GM21528 (cell line): ENCODE measurements around the gene PHLDB1.
"Not testable (repeated sequence)": the region's sequence is repeated elsewhere in the genome, so short reads cannot be mapped to it uniquely, and the experiment has no call there.

Source experiments
- ATAC-seq: cut with Tn5 transposase; IDR thresholded peaks from one replicate; pipeline ENCODE4 v1.9.1; 2021; ENCODE audit warnings: mild to moderate bottlenecking, moderate library complexity; ENCODE audit not compliant: unreplicated experiment, low FRiP score

PHLDB1 gene

DNA sequence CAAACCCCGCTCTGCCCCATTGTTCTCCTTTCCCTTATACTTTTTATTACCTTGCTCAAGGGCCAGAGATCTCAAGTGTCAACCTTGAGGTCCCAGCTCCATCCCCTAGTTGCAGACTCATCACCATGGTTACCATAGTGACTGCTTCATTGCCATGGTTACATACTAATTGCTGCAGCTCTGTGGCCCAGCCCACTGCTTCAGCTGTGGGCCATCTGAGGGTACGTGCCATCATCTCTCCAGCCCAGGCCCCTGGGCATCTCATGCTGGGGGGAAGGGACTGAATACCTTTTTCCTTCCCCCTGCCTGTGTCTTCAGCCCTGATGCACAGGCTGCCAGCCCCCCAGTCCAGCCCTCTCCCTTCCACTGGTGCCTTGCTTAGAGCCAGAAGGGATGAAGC, 49.8 kb downstream of the PHLDB1 start:
- no peak for ATAC-seq

DNA sequence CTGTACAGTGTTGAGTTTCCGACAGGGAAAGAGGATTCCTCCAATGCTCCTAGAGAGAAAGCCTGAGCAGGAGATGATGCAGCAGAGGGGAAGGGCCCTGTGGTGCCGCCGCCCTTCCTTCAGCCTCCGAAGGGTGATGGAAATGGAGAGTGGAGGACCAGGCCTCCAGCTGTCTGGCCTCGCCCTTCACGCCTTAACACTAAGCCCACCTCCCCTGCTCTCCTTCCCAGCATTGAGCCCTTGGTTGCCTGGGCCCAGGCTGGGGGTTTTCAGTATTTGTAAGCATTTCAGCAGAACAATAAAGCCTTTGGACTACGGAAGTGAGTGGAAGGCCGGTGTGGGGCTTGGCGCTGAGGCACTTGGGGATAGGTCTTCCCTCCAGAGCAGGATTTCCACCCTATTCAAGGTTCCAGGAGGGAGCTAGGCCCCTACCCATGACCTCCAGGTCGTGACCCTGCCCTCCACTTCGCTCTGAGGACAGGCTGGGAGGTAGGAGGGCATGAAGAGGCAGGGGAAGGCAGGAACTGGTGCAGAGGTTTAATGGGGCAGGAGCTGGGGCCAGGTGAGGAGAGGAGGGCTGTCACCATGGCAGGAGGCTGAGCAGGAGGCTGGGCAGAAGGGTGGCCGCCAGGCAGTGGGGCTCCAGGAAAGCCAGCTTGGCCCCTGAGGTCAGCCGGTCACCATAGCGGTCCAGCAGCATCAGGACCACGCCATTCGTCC, 50.5 kb downstream of the PHLDB1 start:
- no peak for ATAC-seq

- no peak for ATAC-seq
Measured at GRCh38 chr11:118658429-118659313, 51.3 kb downstream of the PHLDB1 start.

DNA sequence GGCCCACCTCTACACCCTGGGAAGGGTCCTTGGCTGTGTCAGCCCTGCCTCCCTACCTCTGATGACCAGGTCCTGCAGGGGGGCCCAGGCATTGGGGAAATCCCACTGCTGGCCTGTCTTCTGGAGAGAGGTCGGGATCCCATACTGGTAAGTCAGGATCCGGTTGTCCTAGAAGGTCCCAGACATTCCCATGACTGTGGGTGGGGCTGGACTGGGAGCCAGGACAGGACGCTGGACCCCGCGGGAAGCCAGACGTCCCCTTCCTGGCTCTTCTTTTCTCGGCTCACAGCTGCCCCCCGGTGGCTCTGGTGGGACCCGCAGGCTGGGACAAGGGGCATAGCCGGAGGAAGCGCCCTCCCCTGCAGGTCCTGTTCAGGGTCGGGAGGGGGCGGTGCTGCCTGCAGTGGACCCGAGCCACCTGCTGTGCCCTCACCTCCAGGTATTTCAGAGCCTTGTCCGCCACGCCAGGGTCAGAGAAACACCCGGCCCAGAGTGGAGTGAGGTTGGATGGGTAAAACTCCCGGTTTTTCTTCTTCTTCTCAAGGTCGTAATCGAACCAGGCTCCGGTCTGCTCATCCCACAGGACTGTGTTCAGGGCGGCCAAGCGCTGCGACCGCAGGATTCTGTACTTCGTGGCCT, 52.0 kb downstream of the PHLDB1 start:
- no peak for ATAC-seq

DNA sequence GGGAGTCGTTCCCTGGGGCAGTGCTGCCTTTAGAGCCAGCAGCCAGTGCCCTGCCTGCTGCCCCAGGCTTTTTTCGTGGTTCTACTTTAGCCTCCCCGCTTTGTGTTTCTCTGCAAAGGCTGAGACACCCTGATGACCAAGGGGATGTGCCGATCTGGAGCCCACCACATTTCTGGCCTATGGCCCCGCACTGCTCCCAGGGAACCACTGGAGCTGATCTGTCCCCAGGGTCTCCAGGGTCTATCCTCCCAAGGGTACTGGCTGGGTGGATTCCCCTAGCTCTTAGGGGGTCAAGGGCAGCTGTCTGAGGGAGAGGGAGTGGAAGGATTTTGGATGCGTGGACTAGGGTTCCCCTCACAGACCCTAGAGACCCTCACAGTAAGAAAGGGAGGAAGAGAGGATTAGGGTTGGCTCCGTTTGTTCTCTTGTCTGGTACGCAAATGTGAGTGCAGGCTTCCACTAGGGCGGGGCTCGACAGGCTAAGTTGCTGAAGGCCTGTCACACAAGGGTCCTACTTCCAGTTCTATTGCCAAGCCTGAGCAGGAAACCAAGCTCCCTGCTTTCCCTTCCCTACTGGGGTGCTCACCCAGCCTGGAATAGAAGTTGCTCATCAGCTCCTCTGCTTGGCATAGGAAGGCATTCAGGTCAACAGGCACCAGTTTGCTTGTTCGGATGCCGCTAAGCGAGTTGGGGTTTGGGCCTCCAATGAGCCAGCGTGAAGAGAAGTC, 52.7 kb downstream of the PHLDB1 start:
- no peak for ATAC-seq

- ATAC-seq, result no peak
Measured at GRCh38 chr11:118660681-118661424, 53.4 kb downstream of the PHLDB1 start.

GRCh38 chr11:118661425-118662301, 54.2 kb downstream of the PHLDB1 start:
- no peak for ATAC-seq

- ATAC-seq, result no peak
Measured at GRCh38 chr11:118662401-118663271, 55.2 kb downstream of the PHLDB1 start.

DNA sequence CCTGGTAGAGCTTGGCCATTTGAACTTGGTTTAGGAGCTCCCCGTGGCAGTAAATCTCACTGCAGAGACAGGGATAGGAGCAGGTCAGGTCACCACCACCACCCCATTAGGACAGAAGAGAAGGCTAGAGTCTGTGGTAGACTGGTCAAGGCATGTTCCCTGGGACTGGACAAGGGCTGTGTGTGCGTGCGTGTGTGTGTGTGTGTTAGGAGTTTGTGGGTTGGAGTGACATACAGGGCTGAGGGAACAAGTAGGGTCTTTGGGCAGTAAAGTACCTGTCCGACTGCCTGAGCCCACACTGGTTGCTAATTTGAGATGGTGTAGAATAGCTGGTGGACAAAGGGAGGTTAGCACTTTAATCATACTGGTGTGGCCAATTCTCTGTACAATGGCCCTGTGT, 56.0 kb downstream of the PHLDB1 start:
- ATAC-seq, result no peak

DNA sequence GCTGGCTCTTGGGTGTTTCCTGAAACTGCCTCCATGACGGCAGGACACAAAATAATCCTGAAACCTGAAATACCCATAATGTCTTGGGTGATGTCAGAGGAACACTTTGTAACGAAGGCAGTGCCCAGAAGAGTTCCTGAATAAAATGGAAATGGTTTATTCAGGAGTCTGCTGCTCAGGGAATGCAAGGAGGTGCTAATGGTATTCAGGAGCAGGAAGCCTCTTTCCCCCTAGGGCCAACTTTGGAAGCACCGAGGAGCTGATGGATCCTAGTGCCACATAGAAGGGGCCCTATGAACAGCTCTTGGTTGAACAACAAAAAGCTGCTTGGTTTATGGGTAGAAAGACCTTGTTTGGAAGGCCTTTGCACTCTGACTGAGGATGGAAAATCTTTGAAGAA, 56.5 kb downstream of the PHLDB1 start:
- no peak for ATAC-seq

- ATAC-seq, result no peak
Measured at GRCh38 chr11:118666371-118666770, 59.0 kb downstream of the PHLDB1 start.

DNA sequence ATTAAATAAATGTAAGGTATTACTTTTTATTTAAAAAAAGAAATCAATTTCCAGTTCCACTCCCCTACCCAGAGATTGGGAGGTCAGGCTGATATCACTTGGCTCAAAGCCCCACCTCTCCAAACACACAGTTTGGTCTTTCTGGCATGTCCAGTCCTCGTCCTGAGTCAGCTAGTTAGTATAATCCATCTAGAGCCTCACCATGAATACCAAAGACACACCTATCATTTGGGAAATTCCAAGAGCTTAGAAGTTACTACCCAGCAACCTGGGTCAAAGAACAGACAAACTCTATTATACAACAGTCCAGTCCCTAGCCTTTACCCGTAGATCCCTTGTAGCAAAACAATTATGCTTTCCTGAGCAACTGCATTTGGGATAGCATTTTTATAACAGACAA, 62.6 kb downstream of the PHLDB1 start:
- ATAC-seq, result no peak

DNA sequence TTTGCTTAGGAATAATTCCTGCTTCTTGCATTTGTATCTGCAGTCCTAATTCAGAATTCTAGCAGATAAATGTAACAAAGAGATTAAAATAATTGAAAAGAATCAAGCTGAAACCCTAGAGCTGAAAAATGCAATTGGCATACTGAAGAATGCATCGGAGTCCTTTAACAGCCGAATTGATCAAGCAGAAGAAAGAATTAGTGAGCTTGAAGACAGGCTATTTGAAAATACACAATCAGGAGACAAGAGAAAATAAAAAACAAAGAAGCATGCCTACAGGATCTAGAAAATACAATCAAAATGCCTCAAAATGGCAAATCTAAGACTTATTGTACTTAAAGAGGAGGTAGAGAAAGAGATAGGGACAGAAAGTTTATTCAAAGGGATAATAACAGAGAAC, 63.8 kb downstream of the PHLDB1 start:
- no peak for ATAC-seq

- no peak for ATAC-seq
Measured at GRCh38 chr11:118672846-118673245, 65.4 kb downstream of the PHLDB1 start.

- no peak for ATAC-seq
Measured at GRCh38 chr11:118673361-118674081, 66.1 kb downstream of the PHLDB1 start.

- no peak for ATAC-seq
Measured at GRCh38 chr11:118674082-118674435, 66.6 kb downstream of the PHLDB1 start.

- ATAC-seq, result no peak
Measured at GRCh38 chr11:118677977-118678376, 70.6 kb downstream of the PHLDB1 start.

- not testable (repeated sequence) for ATAC-seq
Measured at GRCh38 chr11:118678908-118679307, 71.5 kb downstream of the PHLDB1 start.
